ENCODE results near the gene AATF. TPM values are rescaled to one million over a fixed set of nuclear protein-coding genes. Genes with fewer than 3 reads are reported as not detected.

AATF gene
- total and polyA plus RNA-seq, 11 donors, result 15.2 to 51.6 (median 28.9) TPM

GRCh38 chr17:36935671-36936454, 12.9 kb upstream of the AATF start:
- WGBS, 4 donors, result 1 to 2% (median 2%) methylated on average over 48 to 49 of the region's 49 CpGs
- H3K27ac ChIP-seq, result no peak overlapping the region
- H3K4me3 ChIP-seq, result peak overlapping the region in 10 of 12 donors; percentile 7 to 42 (median 23)
- intact Hi-C loops (cut with DNase I), result no loop called here
- no peak for ATAC-seq
- DNase-seq, result no peak
- TF ChIP-seq, protein P1, sequence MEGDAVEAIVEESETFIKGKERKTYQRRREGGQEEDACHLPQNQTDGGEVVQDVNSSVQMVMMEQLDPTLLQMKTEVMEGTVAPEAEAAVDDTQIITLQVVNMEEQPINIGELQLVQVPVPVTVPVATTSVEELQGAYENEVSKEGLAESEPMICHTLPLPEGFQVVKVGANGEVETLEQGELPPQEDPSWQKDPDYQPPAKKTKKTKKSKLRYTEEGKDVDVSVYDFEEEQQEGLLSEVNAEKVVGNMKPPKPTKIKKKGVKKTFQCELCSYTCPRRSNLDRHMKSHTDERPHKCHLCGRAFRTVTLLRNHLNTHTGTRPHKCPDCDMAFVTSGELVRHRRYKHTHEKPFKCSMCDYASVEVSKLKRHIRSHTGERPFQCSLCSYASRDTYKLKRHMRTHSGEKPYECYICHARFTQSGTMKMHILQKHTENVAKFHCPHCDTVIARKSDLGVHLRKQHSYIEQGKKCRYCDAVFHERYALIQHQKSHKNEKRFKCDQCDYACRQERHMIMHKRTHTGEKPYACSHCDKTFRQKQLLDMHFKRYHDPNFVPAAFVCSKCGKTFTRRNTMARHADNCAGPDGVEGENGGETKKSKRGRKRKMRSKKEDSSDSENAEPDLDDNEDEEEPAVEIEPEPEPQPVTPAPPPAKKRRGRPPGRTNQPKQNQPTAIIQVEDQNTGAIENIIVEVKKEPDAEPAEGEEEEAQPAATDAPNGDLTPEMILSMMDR (IDR thresholded peaks at IDR 0.05), result no peak
- peaks cover 92 to 100% (median 100%) of the 10 kb centered on the region in 9 donors for H3K27me3 ChIP-seq
- no peaks in the 10 kb centered on the region for H3K36me3 ChIP-seq
- H3K4me1 ChIP-seq, result peaks cover 10 to 85% (median 65%) of the 10 kb centered on the region in 12 donors
- no peaks in the 10 kb centered on the region for H3K9me3 ChIP-seq

DNA sequence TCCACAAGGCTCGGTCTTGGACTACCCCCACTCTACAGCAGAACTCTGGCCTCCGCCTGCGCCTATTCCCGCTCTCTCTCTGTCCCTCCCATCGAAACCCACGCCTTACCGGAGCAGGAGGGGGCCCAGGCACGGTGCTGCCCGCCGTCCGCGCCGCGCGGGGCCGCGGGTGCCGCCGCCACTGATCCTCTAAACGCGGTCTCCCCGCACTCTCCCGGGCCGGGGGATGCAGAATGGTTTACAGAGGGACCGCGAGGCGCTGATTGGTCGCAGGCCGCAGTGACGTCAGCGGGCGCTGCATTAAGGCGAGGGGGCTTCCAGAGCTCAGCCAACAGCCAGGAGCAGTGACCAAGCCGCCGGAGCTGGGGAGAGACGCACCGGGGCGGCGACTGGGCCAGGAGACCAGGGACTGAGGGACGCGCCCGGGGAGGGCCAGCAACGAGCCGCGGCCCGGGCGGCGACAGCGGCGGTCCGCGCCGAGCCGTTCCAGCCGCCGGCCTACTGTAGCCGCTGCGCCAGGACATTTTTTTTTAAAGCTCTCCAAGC, 12.2 kb upstream of the AATF start:
- ATAC-seq, result peak in 1 of 4 donors; percentile 9
- WGBS, 4 donors, result 1 to 2% (median 1%) methylated on average over 28 to 58 of the region's 58 CpGs

GRCh38 chr17:36937001-36937958, 11.5 kb upstream of the AATF start, which contains the start of gene LHX1:
TSS of gene LHX1 (plus strand) at chr17:36937475. CDS start at chr17:36938198, 723 bp downstream.
- ATAC-seq, result no peak
- TF ChIP-seq, protein P1 (IDR thresholded peaks at IDR 0.05), result no peak
- no peak for TF ChIP-seq POLR2A (IDR thresholded peaks at IDR 0.05)
- no peaks in the 10 kb centered on the region for H3K9me3 ChIP-seq
- H3K4me3 ChIP-seq, result peak within 1 kb of the TSS; percentile 1 to 42 (median 23)
- peaks cover 91 to 100% (median 100%) of the 10 kb centered on the region in 9 donors for H3K27me3 ChIP-seq
- intact Hi-C loops (cut with DNase I), result no loop called here
- H3K36me3 ChIP-seq, result no peaks in the 10 kb centered on the region
- H3K27ac ChIP-seq, result no peak within 1 kb of the TSS
- 2 to 3% (median 2%) methylated on average over 71 to 75 of the region's 75 CpGs for WGBS, 4 donors
- DNase-seq, result no peak
- H3K4me1 ChIP-seq, result peaks cover 10 to 83% (median 65%) of the 10 kb centered on the region in 12 donors

More for the DNA sequence above, 12.2 kb upstream of the AATF start:
- Histone ChIP-seq H3K27ac (no peak overlapping the region), H3K27me3 (peaks cover 90 to 100% (median 100%) of the 10 kb centered on the region in 9 donors), H3K36me3 (no peaks in the 10 kb centered on the region), H3K4me1 (peaks cover 10 to 84% (median 65%) of the 10 kb centered on the region in 12 donors), H3K4me3 (peak overlapping the region; percentile 1 to 42 (median 22)), H3K9me3 (no peaks in the 10 kb centered on the region)
- TF ChIP-seq, protein P1 (IDR thresholded peaks at IDR 0.05), result no peak
- no peak for TF ChIP-seq POLR2A (IDR thresholded peaks at IDR 0.05)
- intact Hi-C loops (cut with DNase I), result no loop called here
- DNase-seq, result no peak
